Neuronal stem cell (in vitro differentiated cells): ENCODE results near the gene CDH13.

Experiments used
- DNase-seq: peaks from one replicate; pipeline ENCODE4 v3.0.0-alpha.2; 2013; ENCODE audit warnings: low spot score
- H2AFZ ChIP-seq: one replicate; pipeline ENCODE4 v1.6.1; 2013; ENCODE audit warnings: mild to moderate bottlenecking, low read length, inconsistent platforms
- H2AK5ac ChIP-seq: 2 replicates; pipeline ENCODE4 v1.6.1; 2013; ENCODE audit warnings: low read depth, mild to moderate bottlenecking, inconsistent platforms, low read length, moderate library complexity, mixed read lengths
- H2BK120ac ChIP-seq: 2 replicates; pipeline ENCODE4 v1.6.1; 2013; ENCODE audit warnings: low read depth, mild to moderate bottlenecking, inconsistent platforms, low read length, moderate library complexity, mixed read lengths
- H2BK12ac ChIP-seq: one replicate; pipeline ENCODE4 v1.6.1; 2013; ENCODE audit warnings: low read length, inconsistent platforms
- H2BK15ac ChIP-seq: 2 replicates; pipeline ENCODE4 v1.6.1; 2013; ENCODE audit warnings: mild to moderate bottlenecking, low read length, inconsistent platforms, mixed read lengths
- H2BK5ac ChIP-seq: one replicate; pipeline ENCODE4 v1.6.1; 2013; ENCODE audit warnings: inconsistent platforms, mild to moderate bottlenecking, low read length, moderate library complexity
- H3K14ac ChIP-seq: one replicate; pipeline ENCODE4 v1.6.1; 2013; ENCODE audit warnings: low read length, inconsistent platforms
- H3K18ac ChIP-seq: 2 replicates; pipeline ENCODE4 v1.6.1; 2013; ENCODE audit warnings: low read length, inconsistent platforms
- H3K23ac ChIP-seq: 2 replicates; pipeline ENCODE4 v1.6.1; 2013; ENCODE audit warnings: low read depth, mild to moderate bottlenecking, mixed read lengths, low read length, inconsistent platforms; ENCODE audit not compliant: poor library complexity
- H3K27ac ChIP-seq: replicated peaks from 3 replicates; pipeline ENCODE4 v1.5.1; 2013; ENCODE audit warnings: low read length, inconsistent platforms
- H3K27me3 ChIP-seq, 3 experiments: 2 replicates each; pipeline ENCODE4 v1.6.1; 2013; ENCODE audit warnings: low read length in 3 of 3, mild to moderate bottlenecking in 2 of 3, inconsistent platforms in 1 of 3, low read depth in 1 of 3, mixed read lengths in 1 of 3, moderate library complexity in 1 of 3; ENCODE audit not compliant: control insufficient read depth in 3 of 3, insufficient read depth in 3 of 3
- H3K36me3 ChIP-seq, 2 donors: replicated peaks in 1 of 2; 2 replicates each; pipeline ENCODE4 v1.6.1; 2013; ENCODE audit warnings: low read length in 2 of 2; ENCODE audit not compliant: control insufficient read depth in 2 of 2, insufficient read depth in 2 of 2
- H3K4ac ChIP-seq: 2 replicates; pipeline ENCODE4 v1.6.1; 2013; ENCODE audit warnings: inconsistent platforms, mild to moderate bottlenecking, low read length, moderate library complexity
- H3K4me1 ChIP-seq, 2 donors: 1 replicate in 1 of 2; 2 replicates in 1 of 2; pipeline ENCODE4 v1.6.1; 2013; ENCODE audit warnings: low read length in 2 of 2, low read depth in 1 of 2; ENCODE audit not compliant: control insufficient read depth in 2 of 2, insufficient read depth in 1 of 2
- H3K4me2 ChIP-seq: one replicate; pipeline ENCODE4 v1.6.1; 2013; ENCODE audit warnings: mild to moderate bottlenecking, low read length, inconsistent platforms; ENCODE audit not compliant: insufficient read depth, poor library complexity, severe bottlenecking
- H3K4me3 ChIP-seq, 2 donors: 2 replicates each; pipeline ENCODE4 v1.5.1; 2013; ENCODE audit warnings: low read length in 2 of 2, mild to moderate bottlenecking in 2 of 2, inconsistent platforms in 1 of 2, moderate library complexity in 1 of 2
- H3K79me1 ChIP-seq: one replicate; pipeline ENCODE4 v1.6.1; 2013; ENCODE audit warnings: low read depth, mild to moderate bottlenecking, inconsistent platforms, low read length, moderate library complexity
- H3K9ac ChIP-seq: one replicate; pipeline ENCODE4 v1.6.1; 2013; ENCODE audit warnings: mild to moderate bottlenecking, low read depth, low read length, inconsistent platforms; ENCODE audit not compliant: poor library complexity
- H3K9me3 ChIP-seq, 2 donors: replicated peaks in 1 of 2; 2 replicates each; pipeline versions ENCODE3 to v1.6.1; 2013; ENCODE audit warnings: low read length in 2 of 2, mild to moderate bottlenecking in 2 of 2, inconsistent platforms in 1 of 2, low read depth in 1 of 2, mixed read lengths in 1 of 2, moderate library complexity in 1 of 2; ENCODE audit not compliant: control insufficient read depth in 2 of 2, insufficient read depth in 1 of 2
- H4K8ac ChIP-seq: one replicate; pipeline ENCODE4 v1.6.1; 2013; ENCODE audit warnings: low read depth, mild to moderate bottlenecking, inconsistent platforms, low read length, moderate library complexity
- H4K91ac ChIP-seq: one replicate; pipeline ENCODE4 v1.6.1; 2013; ENCODE audit warnings: low read length, low read depth, mild to moderate bottlenecking, inconsistent platforms; ENCODE audit not compliant: poor library complexity
- WGBS, 2 donors: extraction: QIAGEN DNeasy Blood & Tissue Kit; methylation state at CpG; one replicate each; pipeline ENCODE4 v1.1.7; 2013; ENCODE audit warnings: missing lambda C conversion rate in 2 of 2, mixed read lengths in 1 of 2; ENCODE audit not compliant: insufficient read length in 2 of 2, insufficient replicate concordance in 1 of 2; ENCODE audit errors: extremely low coverage in 2 of 2; 5-methylcytosine and 5-hydroxymethylcytosine counted together

The CDH13 gene

GRCh38 chr16:83603723-83604570 lies 977.2 kb downstream of the CDH13 start:
- no peak overlapping the region for H2AFZ ChIP-seq
- no peak overlapping the region for H3K23ac ChIP-seq
- H3K4me2 ChIP-seq: no peak overlapping the region
- H3K9ac ChIP-seq: no peak overlapping the region
- no peak overlapping the region for H4K91ac ChIP-seq
- H3K4me3 ChIP-seq: no peak overlapping the region
- H3K4ac ChIP-seq: no peak overlapping the region
- H3K4me1 ChIP-seq: no peaks in the 10 kb centered on the region
- no peak overlapping the region for H2BK5ac ChIP-seq
- H2BK15ac ChIP-seq: no peak overlapping the region
- H3K27ac ChIP-seq: no peak overlapping the region
- no peaks in the 10 kb centered on the region for H3K9me3 ChIP-seq
- H2AK5ac ChIP-seq: no peak overlapping the region
- H2BK12ac ChIP-seq: no peak overlapping the region
- no peaks in the 10 kb centered on the region for H3K27me3 ChIP-seq
- H3K14ac ChIP-seq: no peak overlapping the region
- H3K18ac ChIP-seq: no peak overlapping the region
- H3K79me1 ChIP-seq: no peaks in the 10 kb centered on the region
- H4K8ac ChIP-seq: no peak overlapping the region
- no CpG with 5 or more reads among the region's 5 CpGs for WGBS, 2 donors
- H3K36me3 ChIP-seq: no peaks in the 10 kb centered on the region
- DNase-seq: no peak
- H2BK120ac ChIP-seq: no peak overlapping the region

GRCh38 chr16:83606486-83607030 lies 979.8 kb downstream of the CDH13 start:
- Histone ChIP-seq H4K91ac (no peak overlapping the region), H3K27me3 (no peaks in the 10 kb centered on the region), H3K9me3 (no peaks in the 10 kb centered on the region), H3K4me3 (no peak overlapping the region), H2BK15ac (no peak overlapping the region), H2BK12ac (no peak overlapping the region), H3K79me1 (no peaks in the 10 kb centered on the region), H2BK5ac (no peak overlapping the region), H2BK120ac (no peak overlapping the region), H2AK5ac (no peak overlapping the region), H3K23ac (no peak overlapping the region), H4K8ac (no peak overlapping the region), H3K4ac (no peak overlapping the region), H3K4me2 (no peak overlapping the region), H3K4me1 (no peaks in the 10 kb centered on the region), H3K9ac (no peak overlapping the region), H2AFZ (no peak overlapping the region), H3K36me3 (no peaks in the 10 kb centered on the region), H3K14ac (no peak overlapping the region), H3K18ac (no peak overlapping the region), H3K27ac (no peak overlapping the region)
- no peak for DNase-seq
- no CpG with 5 or more reads among the region's 7 CpGs for WGBS, 2 donors

GRCh38 chr16:83609178-83609577 lies 982.4 kb downstream of the CDH13 start:
- Histone ChIP-seq H3K4me3 (no peak overlapping the region), H3K4me1 (no peaks in the 10 kb centered on the region), H2AK5ac (no peak overlapping the region), H3K4ac (no peak overlapping the region), H3K27ac (no peak overlapping the region), H3K18ac (no peak overlapping the region), H2BK5ac (no peak overlapping the region), H4K8ac (no peak overlapping the region), H2BK12ac (no peak overlapping the region), H3K79me1 (no peaks in the 10 kb centered on the region), H3K14ac (no peak overlapping the region), H2BK15ac (no peak overlapping the region), H4K91ac (no peak overlapping the region), H3K27me3 (no peaks in the 10 kb centered on the region), H3K4me2 (no peak overlapping the region), H3K9me3 (no peaks in the 10 kb centered on the region), H3K36me3 (no peaks in the 10 kb centered on the region), H2BK120ac (no peak overlapping the region), H3K9ac (no peak overlapping the region), H3K23ac (no peak overlapping the region), H2AFZ (no peak overlapping the region)
- no peak for DNase-seq
- WGBS, 2 donors: no CpG with 5 or more reads among the region's 4 CpGs

- no peak for DNase-seq
- Histone ChIP-seq H2BK5ac (no peak overlapping the region), H4K91ac (no peak overlapping the region), H2AFZ (peak overlapping the region; percentile 3), H3K4me3 (no peak overlapping the region), H3K4ac (no peak overlapping the region), H2AK5ac (no peak overlapping the region), H3K9me3 (no peaks in the 10 kb centered on the region), H2BK15ac (no peak overlapping the region), H3K4me1 (peaks cover 0 to 6% of the 10 kb centered on the region in 2 donors), H3K23ac (no peak overlapping the region), H3K36me3 (no peaks in the 10 kb centered on the region), H3K27me3 (no peaks in the 10 kb centered on the region), H3K27ac (no peak overlapping the region), H3K9ac (no peak overlapping the region), H3K18ac (no peak overlapping the region), H3K79me1 (no peaks in the 10 kb centered on the region), H3K14ac (no peak overlapping the region), H2BK12ac (no peak overlapping the region), H2BK120ac (no peak overlapping the region), H4K8ac (no peak overlapping the region), H3K4me2 (no peak overlapping the region)
- no CpG with 5 or more reads among the region's 7 CpGs for WGBS, 2 donors
These were observed 988.6 kb downstream of the CDH13 start for GRCh38 chr16:83615141-83615952.
